HepG2 (cell line): ENCODE results near the gene EIF3B. TPM values are rescaled to one million over a fixed set of nuclear protein-coding genes. Genes with fewer than 3 reads are reported as not detected.
A peak's percentile ranks its signal among the peaks of the same experiment; 100 is the strongest.

Source experiments
- KDM2A ChIP-seq: sonication (generic); formaldehyde crosslinking; IDR thresholded peaks from 2 replicates; pipeline ENCODE4 v1.4.0; 2020; ENCODE audit warnings: low read depth, missing genetic modification reagents, borderline replicate concordance
- KDM5B ChIP-seq: sonication (generic); formaldehyde crosslinking; IDR thresholded peaks from 2 replicates; pipeline ENCODE4 v1.4.0; 2020; ENCODE audit warnings: missing genetic modification reagents, mild to moderate bottlenecking, borderline replicate concordance
- STAG1 ChIP-seq: sonication (generic); formaldehyde crosslinking; IDR thresholded peaks from 2 replicates; pipeline ENCODE4 v1.4.0; 2020; ENCODE audit warnings: missing genetic modification reagents
- WIZ ChIP-seq: sonication (generic); formaldehyde crosslinking; IDR thresholded peaks from 2 replicates; pipeline ENCODE4 v1.5.1; 2020; ENCODE audit warnings: mild to moderate bottlenecking, missing genetic modification reagents
- ZNF296 ChIP-seq: sonication (generic); formaldehyde crosslinking; conservative IDR thresholded peaks from 2 replicates; pipeline ENCODE4 v1.5.0; 2020; ENCODE audit warnings: mild to moderate bottlenecking, missing genetic modification reagents
- ZNF577 ChIP-seq: sonication (generic); formaldehyde crosslinking; IDR thresholded peaks from 2 replicates; pipeline ENCODE4 v1.4.0; 2020; ENCODE audit warnings: mild to moderate bottlenecking, low read depth, missing genetic modification reagents, borderline replicate concordance
- ZNF678 ChIP-seq: sonication (generic); formaldehyde crosslinking; IDR thresholded peaks from 2 replicates; pipeline ENCODE4 v1.4.0; 2020; ENCODE audit warnings: mild to moderate bottlenecking, missing genetic modification reagents
- ZNF724P ChIP-seq: sonication (generic); formaldehyde crosslinking; IDR thresholded peaks from 2 replicates; pipeline ENCODE4 v1.8.0; 2022; ENCODE audit warnings: missing genetic modification reagents, borderline replicate concordance
- ZNF775 ChIP-seq: sonication (generic); formaldehyde crosslinking; IDR thresholded peaks from 2 replicates; pipeline ENCODE4 v1.4.0; 2020; ENCODE audit warnings: missing genetic modification reagents, mild to moderate bottlenecking, moderate library complexity, borderline replicate concordance
- polyA plus RNA-seq, 8 experiments: library from polyadenylated mRNA; depleted of rRNA in 3 of 8; stranded (reverse) in 7 of 8; unstranded in 1 of 8; fragments of >200 nt; fragmentation: Illumina TruSeq in 4 of 8; extraction: Trizol in 4 of 8; gene quantifications; 2 replicates each; pipeline versions ENCODE4 v1.2.1 to v1.2.3, GENCODE V29; 2011 to 2016; ENCODE audit warnings: low read depth in 4 of 8, missing spikeins in 1 of 8, mixed read lengths in 1 of 8; ENCODE audit not compliant: insufficient read depth in 1 of 8
- total RNA-seq, 5 experiments: library from RNA; depleted of rRNA; stranded (reverse); fragments of >200 nt; fragmentation: Illumina TruSeq; extraction: Trizol; gene quantifications; 2 replicates each; pipeline ENCODE4 v1.2.3, GENCODE V29; 2016; ENCODE audit warnings: low read depth in 1 of 5
- TF ChIP-seq, protein P1 (sequence below): sonication (generic); formaldehyde crosslinking; IDR thresholded peaks from 2 replicates; pipeline ENCODE4 v1.4.0; 2020; ENCODE audit warnings: missing genetic modification reagents, borderline replicate concordance
- TF ChIP-seq, protein P2 (sequence below): sonication (generic); formaldehyde crosslinking; IDR thresholded peaks from 2 replicates; pipeline ENCODE4 v1.4.0; 2020; ENCODE audit warnings: mild to moderate bottlenecking, missing genetic modification reagents
- TF ChIP-seq, protein P3 (sequence below): sonication (generic); formaldehyde crosslinking; IDR thresholded peaks from 2 replicates; pipeline ENCODE4 v1.5.0; 2020; ENCODE audit warnings: missing genetic modification reagents
- TF ChIP-seq, protein P4 (sequence below): sonication (generic); formaldehyde crosslinking; IDR thresholded peaks from 2 replicates; pipeline ENCODE4 v1.5.1; 2020; ENCODE audit warnings: missing genetic modification reagents, mild to moderate bottlenecking, borderline replicate concordance
- TF ChIP-seq, protein P5 (sequence below): sonication (generic); formaldehyde crosslinking; IDR thresholded peaks from 2 replicates; pipeline ENCODE4 v1.5.0; 2020; ENCODE audit warnings: mild to moderate bottlenecking, missing genetic modification reagents

EIF3B gene
- total and polyA plus RNA-seq, 2 of the 13 experiments (the other 11 are each of a cell fraction or from before 2014, with no cell fraction given) = 92.2 to 241 TPM

DNA sequence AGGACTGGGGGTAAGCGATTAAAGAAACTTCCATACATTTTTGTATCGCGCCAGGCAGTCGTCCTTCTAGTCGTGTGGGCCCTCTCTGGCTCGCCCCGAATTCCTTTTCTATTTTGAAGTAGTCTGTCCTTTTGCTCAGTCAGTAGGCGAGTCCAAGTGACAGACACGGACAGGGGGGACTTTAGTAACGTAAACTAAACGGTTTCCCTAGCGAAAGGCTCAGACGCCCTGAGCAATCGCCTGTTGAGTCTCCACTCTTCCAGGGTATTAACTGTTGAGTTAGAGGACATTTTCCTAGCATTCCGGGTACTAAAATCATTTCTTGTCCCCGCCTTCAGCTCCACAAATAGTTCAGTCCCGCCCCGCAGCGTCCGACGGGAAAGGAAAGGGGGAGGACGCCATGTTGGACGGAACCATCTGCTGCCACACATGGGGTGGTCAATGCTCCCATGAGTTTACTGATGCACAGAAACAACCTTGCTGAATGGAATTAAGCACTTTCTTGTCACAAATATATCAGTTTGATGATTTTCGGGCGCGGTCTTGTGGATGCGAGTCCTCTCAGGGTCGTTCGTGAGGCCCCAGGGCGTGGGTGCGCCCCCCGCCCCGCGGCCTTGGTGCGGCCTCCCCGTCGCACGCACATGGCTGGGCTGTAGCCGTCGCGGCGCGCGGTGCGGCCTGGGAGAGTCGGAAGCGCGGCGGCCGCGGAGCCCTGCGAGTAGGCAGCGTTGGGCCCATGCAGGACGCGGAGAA lies at the start of gene EIF3B (continued):
- TF ChIP-seq, protein P1, sequence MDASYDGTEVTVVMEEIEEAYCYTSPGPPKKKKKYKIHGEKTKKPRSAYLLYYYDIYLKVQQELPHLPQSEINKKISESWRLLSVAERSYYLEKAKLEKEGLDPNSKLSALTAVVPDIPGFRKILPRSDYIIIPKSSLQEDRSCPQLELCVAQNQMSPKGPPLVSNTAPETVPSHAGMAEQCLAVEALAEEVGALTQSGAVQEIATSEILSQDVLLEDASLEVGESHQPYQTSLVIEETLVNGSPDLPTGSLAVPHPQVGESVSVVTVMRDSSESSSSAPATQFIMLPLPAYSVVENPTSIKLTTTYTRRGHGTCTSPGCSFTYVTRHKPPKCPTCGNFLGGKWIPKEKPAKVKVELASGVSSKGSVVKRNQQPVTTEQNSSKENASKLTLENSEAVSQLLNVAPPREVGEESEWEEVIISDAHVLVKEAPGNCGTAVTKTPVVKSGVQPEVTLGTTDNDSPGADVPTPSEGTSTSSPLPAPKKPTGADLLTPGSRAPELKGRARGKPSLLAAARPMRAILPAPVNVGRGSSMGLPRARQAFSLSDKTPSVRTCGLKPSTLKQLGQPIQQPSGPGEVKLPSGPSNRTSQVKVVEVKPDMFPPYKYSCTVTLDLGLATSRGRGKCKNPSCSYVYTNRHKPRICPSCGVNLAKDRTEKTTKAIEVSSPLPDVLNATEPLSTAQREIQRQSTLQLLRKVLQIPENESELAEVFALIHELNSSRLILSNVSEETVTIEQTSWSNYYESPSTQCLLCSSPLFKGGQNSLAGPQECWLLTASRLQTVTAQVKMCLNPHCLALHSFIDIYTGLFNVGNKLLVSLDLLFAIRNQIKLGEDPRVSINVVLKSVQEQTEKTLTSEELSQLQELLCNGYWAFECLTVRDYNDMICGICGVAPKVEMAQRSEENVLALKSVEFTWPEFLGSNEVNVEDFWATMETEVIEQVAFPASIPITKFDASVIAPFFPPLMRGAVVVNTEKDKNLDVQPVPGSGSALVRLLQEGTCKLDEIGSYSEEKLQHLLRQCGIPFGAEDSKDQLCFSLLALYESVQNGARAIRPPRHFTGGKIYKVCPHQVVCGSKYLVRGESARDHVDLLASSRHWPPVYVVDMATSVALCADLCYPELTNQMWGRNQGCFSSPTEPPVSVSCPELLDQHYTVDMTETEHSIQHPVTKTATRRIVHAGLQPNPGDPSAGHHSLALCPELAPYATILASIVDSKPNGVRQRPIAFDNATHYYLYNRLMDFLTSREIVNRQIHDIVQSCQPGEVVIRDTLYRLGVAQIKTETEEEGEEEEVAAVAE = no peak
- TF ChIP-seq STAG1 (CRISPR knock-in tag) = no peak
- TF ChIP-seq KDM2A = peak; percentile 72
- no peak for TF ChIP-seq KDM5B (CRISPR knock-in tag)
- TF ChIP-seq, protein P2, sequence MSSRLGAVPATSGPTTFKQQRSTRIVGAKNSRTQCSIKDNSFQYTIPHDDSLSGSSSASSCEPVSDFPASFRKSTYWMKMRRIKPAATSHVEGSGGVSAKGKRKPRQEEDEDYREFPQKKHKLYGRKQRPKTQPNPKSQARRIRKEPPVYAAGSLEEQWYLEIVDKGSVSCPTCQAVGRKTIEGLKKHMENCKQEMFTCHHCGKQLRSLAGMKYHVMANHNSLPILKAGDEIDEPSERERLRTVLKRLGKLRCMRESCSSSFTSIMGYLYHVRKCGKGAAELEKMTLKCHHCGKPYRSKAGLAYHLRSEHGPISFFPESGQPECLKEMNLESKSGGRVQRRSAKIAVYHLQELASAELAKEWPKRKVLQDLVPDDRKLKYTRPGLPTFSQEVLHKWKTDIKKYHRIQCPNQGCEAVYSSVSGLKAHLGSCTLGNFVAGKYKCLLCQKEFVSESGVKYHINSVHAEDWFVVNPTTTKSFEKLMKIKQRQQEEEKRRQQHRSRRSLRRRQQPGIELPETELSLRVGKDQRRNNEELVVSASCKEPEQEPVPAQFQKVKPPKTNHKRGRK (CRISPR knock-in tag) = no peak
- no peak for TF ChIP-seq WIZ (CRISPR knock-in tag)
- no peak for TF ChIP-seq ZNF296 (CRISPR knock-in tag)
- TF ChIP-seq ZNF577 (CRISPR knock-in tag) = no peak
- TF ChIP-seq, protein P3, sequence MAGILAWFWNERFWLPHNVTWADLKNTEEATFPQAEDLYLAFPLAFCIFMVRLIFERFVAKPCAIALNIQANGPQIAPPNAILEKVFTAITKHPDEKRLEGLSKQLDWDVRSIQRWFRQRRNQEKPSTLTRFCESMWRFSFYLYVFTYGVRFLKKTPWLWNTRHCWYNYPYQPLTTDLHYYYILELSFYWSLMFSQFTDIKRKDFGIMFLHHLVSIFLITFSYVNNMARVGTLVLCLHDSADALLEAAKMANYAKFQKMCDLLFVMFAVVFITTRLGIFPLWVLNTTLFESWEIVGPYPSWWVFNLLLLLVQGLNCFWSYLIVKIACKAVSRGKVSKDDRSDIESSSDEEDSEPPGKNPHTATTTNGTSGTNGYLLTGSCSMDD (CRISPR knock-in tag) = no peak
- no peak; the same call in 1 of the 2 replicates for TF ChIP-seq ZNF775
- TF ChIP-seq, protein P4, sequence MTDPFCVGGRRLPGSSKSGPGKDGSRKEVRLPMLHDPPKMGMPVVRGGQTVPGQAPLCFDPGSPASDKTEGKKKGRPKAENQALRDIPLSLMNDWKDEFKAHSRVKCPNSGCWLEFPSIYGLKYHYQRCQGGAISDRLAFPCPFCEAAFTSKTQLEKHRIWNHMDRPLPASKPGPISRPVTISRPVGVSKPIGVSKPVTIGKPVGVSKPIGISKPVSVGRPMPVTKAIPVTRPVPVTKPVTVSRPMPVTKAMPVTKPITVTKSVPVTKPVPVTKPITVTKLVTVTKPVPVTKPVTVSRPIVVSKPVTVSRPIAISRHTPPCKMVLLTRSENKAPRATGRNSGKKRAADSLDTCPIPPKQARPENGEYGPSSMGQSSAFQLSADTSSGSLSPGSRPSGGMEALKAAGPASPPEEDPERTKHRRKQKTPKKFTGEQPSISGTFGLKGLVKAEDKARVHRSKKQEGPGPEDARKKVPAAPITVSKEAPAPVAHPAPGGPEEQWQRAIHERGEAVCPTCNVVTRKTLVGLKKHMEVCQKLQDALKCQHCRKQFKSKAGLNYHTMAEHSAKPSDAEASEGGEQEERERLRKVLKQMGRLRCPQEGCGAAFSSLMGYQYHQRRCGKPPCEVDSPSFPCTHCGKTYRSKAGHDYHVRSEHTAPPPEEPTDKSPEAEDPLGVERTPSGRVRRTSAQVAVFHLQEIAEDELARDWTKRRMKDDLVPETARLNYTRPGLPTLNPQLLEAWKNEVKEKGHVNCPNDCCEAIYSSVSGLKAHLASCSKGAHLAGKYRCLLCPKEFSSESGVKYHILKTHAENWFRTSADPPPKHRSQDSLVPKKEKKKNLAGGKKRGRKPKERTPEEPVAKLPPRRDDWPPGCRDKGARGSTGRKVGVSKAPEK (CRISPR knock-in tag) = no peak
- no peak for TF ChIP-seq ZNF678 (CRISPR knock-in tag)
- TF ChIP-seq ZNF724P (CRISPR knock-in tag) = no peak
- TF ChIP-seq, protein P5, sequence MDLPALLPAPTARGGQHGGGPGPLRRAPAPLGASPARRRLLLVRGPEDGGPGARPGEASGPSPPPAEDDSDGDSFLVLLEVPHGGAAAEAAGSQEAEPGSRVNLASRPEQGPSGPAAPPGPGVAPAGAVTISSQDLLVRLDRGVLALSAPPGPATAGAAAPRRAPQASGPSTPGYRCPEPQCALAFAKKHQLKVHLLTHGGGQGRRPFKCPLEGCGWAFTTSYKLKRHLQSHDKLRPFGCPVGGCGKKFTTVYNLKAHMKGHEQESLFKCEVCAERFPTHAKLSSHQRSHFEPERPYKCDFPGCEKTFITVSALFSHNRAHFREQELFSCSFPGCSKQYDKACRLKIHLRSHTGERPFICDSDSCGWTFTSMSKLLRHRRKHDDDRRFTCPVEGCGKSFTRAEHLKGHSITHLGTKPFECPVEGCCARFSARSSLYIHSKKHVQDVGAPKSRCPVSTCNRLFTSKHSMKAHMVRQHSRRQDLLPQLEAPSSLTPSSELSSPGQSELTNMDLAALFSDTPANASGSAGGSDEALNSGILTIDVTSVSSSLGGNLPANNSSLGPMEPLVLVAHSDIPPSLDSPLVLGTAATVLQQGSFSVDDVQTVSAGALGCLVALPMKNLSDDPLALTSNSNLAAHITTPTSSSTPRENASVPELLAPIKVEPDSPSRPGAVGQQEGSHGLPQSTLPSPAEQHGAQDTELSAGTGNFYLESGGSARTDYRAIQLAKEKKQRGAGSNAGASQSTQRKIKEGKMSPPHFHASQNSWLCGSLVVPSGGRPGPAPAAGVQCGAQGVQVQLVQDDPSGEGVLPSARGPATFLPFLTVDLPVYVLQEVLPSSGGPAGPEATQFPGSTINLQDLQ (CRISPR knock-in tag) = no peak
